ENCODE measurements around the gene GRID1. TPM values are rescaled to one million over a fixed set of nuclear protein-coding genes. Genes with fewer than 3 reads are reported as not detected.

Gene GRID1
- total RNA-seq, 2 donors from 2014 or later = not detected

GRCh38 chr10:86136934-86137333 is 229.7 kb downstream of the GRID1 start:
- Mint-ChIP-seq H3K4me3 (no peak overlapping the region), H3K27ac (no peak overlapping the region), H3K36me3 (no peaks in the 10 kb centered on the region), H3K9me3 (no peaks in the 10 kb centered on the region), H3K27me3 (peaks cover 0 to 3% of the 10 kb centered on the region in 2 donors), H3K4me1 (ENCODE audit: low read depth in 2 of 2) (no peaks in the 10 kb centered on the region)
- no peak for ATAC-seq
- DNase-seq (ENCODE audit: low spot score) = no peak

- H3K4me1 Mint-ChIP-seq (ENCODE audit: low read depth in 2 of 2) = no peaks in the 10 kb centered on the region
- peaks cover 0 to 6% of the 10 kb centered on the region in 2 donors for H3K27me3 Mint-ChIP-seq
- ATAC-seq (no peak), DNase-seq (ENCODE audit: low spot score) (no peak)
- no peak overlapping the region for H3K27ac Mint-ChIP-seq
- H3K36me3 Mint-ChIP-seq = no peaks in the 10 kb centered on the region
- no peak overlapping the region for H3K4me3 Mint-ChIP-seq
- H3K9me3 Mint-ChIP-seq = no peaks in the 10 kb centered on the region
These were observed 231.4 kb downstream of the GRID1 start for GRCh38 chr10:86135191-86135590.

- no peak overlapping the region for H3K27ac Mint-ChIP-seq
- H3K4me3 Mint-ChIP-seq = no peak overlapping the region
- no peaks in the 10 kb centered on the region for H3K36me3 Mint-ChIP-seq
- peaks cover 11 to 19% of the 10 kb centered on the region in 2 donors for H3K27me3 Mint-ChIP-seq
- no peaks in the 10 kb centered on the region for H3K9me3 Mint-ChIP-seq
- no peak for ATAC-seq
- no peaks in the 10 kb centered on the region for H3K4me1 Mint-ChIP-seq (ENCODE audit: low read depth in 2 of 2)
- DNase-seq (ENCODE audit: low spot score) = no peak
These were observed 235.7 kb downstream of the GRID1 start for GRCh38 chr10:86130737-86131475.

- no peak overlapping the region for H3K27ac Mint-ChIP-seq
- H3K9me3 Mint-ChIP-seq = no peaks in the 10 kb centered on the region
- H3K4me1 Mint-ChIP-seq (ENCODE audit: low read depth in 2 of 2) = no peaks in the 10 kb centered on the region
- peaks cover 11 to 19% of the 10 kb centered on the region in 2 donors for H3K27me3 Mint-ChIP-seq
- H3K36me3 Mint-ChIP-seq = no peaks in the 10 kb centered on the region
- no peak overlapping the region for H3K4me3 Mint-ChIP-seq
- DNase-seq (ENCODE audit: low spot score) (no peak), ATAC-seq (no peak)
These were observed 236.6 kb downstream of the GRID1 start for GRCh38 chr10:86130041-86130440.

- Mint-ChIP-seq H3K36me3 (no peaks in the 10 kb centered on the region), H3K4me3 (no peak overlapping the region), H3K27me3 (peaks cover 11 to 20% of the 10 kb centered on the region in 2 donors), H3K27ac (no peak overlapping the region), H3K4me1 (ENCODE audit: low read depth in 2 of 2) (no peaks in the 10 kb centered on the region), H3K9me3 (no peaks in the 10 kb centered on the region)
- DNase-seq (ENCODE audit: low spot score) (no peak), ATAC-seq (no peak)
These were observed 238.2 kb downstream of the GRID1 start for GRCh38 chr10:86128360-86128759.

- Mint-ChIP-seq H3K9me3 (no peaks in the 10 kb centered on the region), H3K27ac (no peak overlapping the region), H3K27me3 (peaks cover 11 to 20% of the 10 kb centered on the region in 2 donors), H3K4me3 (no peak overlapping the region), H3K36me3 (no peaks in the 10 kb centered on the region), H3K4me1 (ENCODE audit: low read depth in 2 of 2) (no peaks in the 10 kb centered on the region)
- ATAC-seq (no peak), DNase-seq (ENCODE audit: low spot score) (no peak)
These were observed 239.2 kb downstream of the GRID1 start for GRCh38 chr10:86127274-86127819.

- Mint-ChIP-seq H3K27ac (no peak overlapping the region), H3K36me3 (no peaks in the 10 kb centered on the region), H3K27me3 (peaks cover 11 to 17% of the 10 kb centered on the region in 2 donors), H3K4me1 (ENCODE audit: low read depth in 2 of 2) (no peaks in the 10 kb centered on the region), H3K4me3 (no peak overlapping the region), H3K9me3 (no peaks in the 10 kb centered on the region)
- ATAC-seq = no peak
- no peak for DNase-seq (ENCODE audit: low spot score)
These were observed 241.9 kb downstream of the GRID1 start for GRCh38 chr10:86124734-86125133.

- Mint-ChIP-seq H3K27me3 (peaks cover 8 to 16% of the 10 kb centered on the region in 2 donors), H3K27ac (no peak overlapping the region), H3K9me3 (no peaks in the 10 kb centered on the region), H3K4me1 (ENCODE audit: low read depth in 2 of 2) (no peaks in the 10 kb centered on the region), H3K36me3 (no peaks in the 10 kb centered on the region), H3K4me3 (no peak overlapping the region)
- DNase-seq (ENCODE audit: low spot score) = no peak
- no peak for ATAC-seq
These were observed 242.9 kb downstream of the GRID1 start for GRCh38 chr10:86123715-86124114.

- DNase-seq (ENCODE audit: low spot score) (no peak), ATAC-seq (no peak)
- Mint-ChIP-seq H3K4me3 (no peak overlapping the region), H3K36me3 (no peaks in the 10 kb centered on the region), H3K27ac (no peak overlapping the region), H3K4me1 (ENCODE audit: low read depth in 2 of 2) (no peaks in the 10 kb centered on the region), H3K27me3 (peaks cover 4 to 12% of the 10 kb centered on the region in 2 donors), H3K9me3 (no peaks in the 10 kb centered on the region)
These were observed 243.3 kb downstream of the GRID1 start for GRCh38 chr10:86123304-86123703.

GRCh38 chr10:86122646-86123045 is 243.9 kb downstream of the GRID1 start:
- DNase-seq (ENCODE audit: low spot score) (no peak), ATAC-seq (no peak)
- Mint-ChIP-seq H3K4me3 (no peak overlapping the region), H3K9me3 (no peaks in the 10 kb centered on the region), H3K27me3 (peaks cover 0 to 11% of the 10 kb centered on the region in 2 donors), H3K4me1 (ENCODE audit: low read depth in 2 of 2) (no peaks in the 10 kb centered on the region), H3K36me3 (no peaks in the 10 kb centered on the region), H3K27ac (no peak overlapping the region)

GRCh38 chr10:86121200-86121599 is 245.4 kb downstream of the GRID1 start:
- H3K9me3 Mint-ChIP-seq = no peaks in the 10 kb centered on the region
- H3K27me3 Mint-ChIP-seq = peaks cover 0 to 4% of the 10 kb centered on the region in 2 donors
- no peaks in the 10 kb centered on the region for H3K4me1 Mint-ChIP-seq (ENCODE audit: low read depth in 2 of 2)
- ATAC-seq (no peak), DNase-seq (ENCODE audit: low spot score) (no peak)
- no peak overlapping the region for H3K27ac Mint-ChIP-seq
- H3K36me3 Mint-ChIP-seq = no peaks in the 10 kb centered on the region
- no peak overlapping the region for H3K4me3 Mint-ChIP-seq

GRCh38 chr10:86117051-86117450 is 249.5 kb downstream of the GRID1 start:
- Mint-ChIP-seq H3K4me3 (no peak overlapping the region), H3K27me3 (peaks cover 0 to 3% of the 10 kb centered on the region in 2 donors), H3K27ac (no peak overlapping the region), H3K9me3 (no peaks in the 10 kb centered on the region), H3K36me3 (no peaks in the 10 kb centered on the region), H3K4me1 (ENCODE audit: low read depth in 2 of 2) (no peaks in the 10 kb centered on the region)
- DNase-seq (ENCODE audit: low spot score) (no peak), ATAC-seq (no peak)

- Mint-ChIP-seq H3K4me1 (ENCODE audit: low read depth in 2 of 2) (no peaks in the 10 kb centered on the region), H3K9me3 (no peaks in the 10 kb centered on the region), H3K27me3 (peaks cover 0 to 3% of the 10 kb centered on the region in 2 donors), H3K27ac (no peak overlapping the region), H3K4me3 (no peak overlapping the region), H3K36me3 (no peaks in the 10 kb centered on the region)
- DNase-seq (ENCODE audit: low spot score) = no peak
- no peak for ATAC-seq
These were observed 252.6 kb downstream of the GRID1 start for GRCh38 chr10:86113983-86114382.

- Mint-ChIP-seq H3K4me3 (no peak overlapping the region), H3K36me3 (no peaks in the 10 kb centered on the region), H3K9me3 (no peaks in the 10 kb centered on the region), H3K27me3 (peaks cover 0 to 3% of the 10 kb centered on the region in 2 donors), H3K4me1 (ENCODE audit: low read depth in 2 of 2) (no peaks in the 10 kb centered on the region), H3K27ac (no peak overlapping the region)
- DNase-seq (ENCODE audit: low spot score) (no peak), ATAC-seq (no peak)
These were observed 253.1 kb downstream of the GRID1 start for GRCh38 chr10:86113501-86113900.
